Neural progenitor cell (in vitro differentiated cells): Measurements from ENCODE around the gene MTX2.

Experiments used
- CTCF ChIP-seq: fragments of 200-600 bp; sonication (generic); IDR thresholded peaks from 2 replicates; pipeline ENCODE4 v1.5.1; 2017; ENCODE audit warnings: antibody characterized with exemption, mild to moderate bottlenecking
- EZH2 ChIP-seq: fragments of 200-600 bp; sonication (generic); IDR thresholded peaks from 2 replicates; pipeline ENCODE4 v1.6.1; 2017; ENCODE audit warnings: antibody characterized with exemption, mild to moderate bottlenecking, moderate library complexity

- TF ChIP-seq CTCF (no peak), EZH2 (no peak)
Measured at GRCh38 chr2:176251928-176252327, 17.3 kb upstream of the MTX2 start.
